BLaER1 treated with 17β-estradiol and CSF1 and Interleukin-3, amounts not matched to agents 10 nM and 100 nM (cell line): Measurements from ENCODE around the gene CADM1.

Source experiments
- H3K27ac ChIP-seq, 11 experiments: shearing (Covaris generic); formaldehyde crosslinking; 2 replicates each; pipeline ENCODE4 v1.8.1; 2022
- H3K27me3 ChIP-seq, 11 experiments: shearing (Covaris generic); formaldehyde crosslinking; 2 replicates each; pipeline ENCODE4 v1.8.1; 2022
- H3K36me3 ChIP-seq, 11 experiments: shearing (Covaris generic); formaldehyde crosslinking; 2 replicates each; pipeline ENCODE4 v1.8.1; 2022
- H3K4me1 ChIP-seq, 10 experiments: shearing (Covaris generic); formaldehyde crosslinking; 2 replicates each; pipeline ENCODE4 v1.8.1; 2022
- H3K4me2 ChIP-seq, 11 experiments: shearing (Covaris generic); formaldehyde crosslinking; 2 replicates each; pipeline ENCODE4 v1.8.1; 2022
- H3K4me3 ChIP-seq, 10 experiments: shearing (Covaris generic); formaldehyde crosslinking; 2 replicates each; pipeline ENCODE4 v1.8.1; 2022
- H3K9ac ChIP-seq, 11 experiments: shearing (Covaris generic); formaldehyde crosslinking; 2 replicates each; pipeline ENCODE4 v1.8.1; 2022
- H3K9me3 ChIP-seq, 11 experiments: shearing (Covaris generic); formaldehyde crosslinking; replicated peaks in 1 of 11; 2 replicates each; pipeline ENCODE4 v1.8.1; 2022
- H4K20me1 ChIP-seq, 11 experiments: shearing (Covaris generic); formaldehyde crosslinking; 2 replicates each; pipeline ENCODE4 v1.8.1; 2022
- Cebpa-rat ChIP-seq, 11 experiments: shearing (Covaris generic); IDR thresholded peaks; 2 replicates each; pipeline ENCODE4 v1.8.1; 2022

CADM1 gene

GRCh38 chr11:115168229-115168671 lies 336.0 kb downstream of the CADM1 start:
- Histone ChIP-seq H3K4me2 (peak overlapping the region; percentile 52 to 77 (median 70)), H3K4me1 (peaks cover 48 to 74% (median 62%) of the 10 kb centered on the region in 10 experiments), H3K9me3 (no peaks in the 10 kb centered on the region; a peak in 1 of 22 replicates), H3K4me3 (no peak overlapping the region), H3K27ac (peak overlapping the region; percentile 60 to 91 (median 75); a peak in 20 of 22 replicates), H4K20me1 (no peaks in the 10 kb centered on the region), H3K27me3 (no peaks in the 10 kb centered on the region), H3K9ac (peak overlapping the region in 8 of 11 experiments; percentile 10 to 78 (median 60); a peak in 11 of 22 replicates), H3K36me3 (no peaks in the 10 kb centered on the region)
- TF ChIP-seq Cebpa-rat (IDR thresholded peaks at IDR 0.05), result no peak; a peak in 2 of 22 replicates

- no peak for TF ChIP-seq Cebpa-rat (IDR thresholded peaks at IDR 0.05)
- no peaks in the 10 kb centered on the region for H3K36me3 ChIP-seq
- no peaks in the 10 kb centered on the region; a peak in 1 of 22 replicates for H3K9me3 ChIP-seq
- H3K4me1 ChIP-seq, result peaks cover 48 to 82% (median 66%) of the 10 kb centered on the region in 10 experiments
- peak overlapping the region; percentile 52 to 77 (median 70) for H3K4me2 ChIP-seq
- H3K27me3 ChIP-seq, result no peaks in the 10 kb centered on the region
- H3K9ac ChIP-seq, result peak overlapping the region in 9 of 11 experiments; percentile 10 to 78 (median 60); a peak in 15 of 22 replicates
- no peaks in the 10 kb centered on the region for H4K20me1 ChIP-seq
- H3K4me3 ChIP-seq, result peak overlapping the region in 1 of 10 experiments; percentile 26; a peak in 1 of 20 replicates
- peak overlapping the region; percentile 60 to 91 (median 75) for H3K27ac ChIP-seq
Measured at GRCh38 chr11:115167456-115167855, 336.8 kb downstream of the CADM1 start.

GRCh38 chr11:115166820-115167219 lies 337.4 kb downstream of the CADM1 start:
- Histone ChIP-seq H3K4me2 (peak overlapping the region; percentile 52 to 77 (median 70)), H3K4me1 (peaks cover 48 to 87% (median 67%) of the 10 kb centered on the region in 10 experiments), H3K9me3 (no peaks in the 10 kb centered on the region; a peak in 1 of 22 replicates), H3K27me3 (no peaks in the 10 kb centered on the region), H3K36me3 (no peaks in the 10 kb centered on the region), H3K9ac (peak overlapping the region in 7 of 11 experiments; percentile 13 to 78 (median 61); a peak in 11 of 22 replicates), H3K27ac (peak overlapping the region in 10 of 11 experiments; percentile 60 to 91 (median 78); a peak in 20 of 22 replicates), H3K4me3 (no peak overlapping the region; a peak in 1 of 20 replicates), H4K20me1 (no peaks in the 10 kb centered on the region)
- TF ChIP-seq Cebpa-rat (IDR thresholded peaks at IDR 0.05), result no peak; a peak in 1 of 22 replicates

GRCh38 chr11:115164774-115165173 lies 339.4 kb downstream of the CADM1 start:
- no peaks in the 10 kb centered on the region for H3K36me3 ChIP-seq
- TF ChIP-seq Cebpa-rat (IDR thresholded peaks at IDR 0.05), result no peak
- H3K4me3 ChIP-seq, result no peak overlapping the region
- no peaks in the 10 kb centered on the region for H4K20me1 ChIP-seq
- no peaks in the 10 kb centered on the region for H3K27me3 ChIP-seq
- no peaks in the 10 kb centered on the region for H3K9me3 ChIP-seq
- H3K4me1 ChIP-seq, result peaks cover 48 to 81% (median 67%) of the 10 kb centered on the region in 10 experiments
- peak overlapping the region in 2 of 11 experiments; percentile 6 to 78; a peak in 5 of 22 replicates for H3K9ac ChIP-seq
- H3K27ac ChIP-seq, result peak overlapping the region in 6 of 11 experiments; percentile 19 to 91 (median 83); a peak in 11 of 22 replicates
- H3K4me2 ChIP-seq, result peak overlapping the region; percentile 28 to 73 (median 60)

GRCh38 chr11:115162919-115163318 lies 341.3 kb downstream of the CADM1 start:
- Histone ChIP-seq H3K9me3 (no peaks in the 10 kb centered on the region), H3K4me3 (no peak overlapping the region), H3K4me2 (peak overlapping the region in 6 of 11 experiments; percentile 43 to 72 (median 54); a peak in 9 of 22 replicates), H3K27me3 (no peaks in the 10 kb centered on the region), H4K20me1 (no peaks in the 10 kb centered on the region), H3K27ac (peak overlapping the region in 1 of 11 experiments; percentile 91; a peak in 1 of 22 replicates), H3K9ac (no peak overlapping the region), H3K36me3 (no peaks in the 10 kb centered on the region), H3K4me1 (peaks cover 31 to 74% (median 57%) of the 10 kb centered on the region in 10 experiments)
- no peak for TF ChIP-seq Cebpa-rat (IDR thresholded peaks at IDR 0.05)

GRCh38 chr11:115161876-115162275 lies 342.3 kb downstream of the CADM1 start:
- Histone ChIP-seq H3K27ac (no peak overlapping the region), H3K4me1 (peaks cover 21 to 63% (median 46%) of the 10 kb centered on the region in 10 experiments), H3K36me3 (no peaks in the 10 kb centered on the region), H4K20me1 (no peaks in the 10 kb centered on the region), H3K4me2 (peak overlapping the region in 2 of 11 experiments; percentile 11 to 72; a peak in 2 of 22 replicates), H3K9ac (no peak overlapping the region), H3K27me3 (no peaks in the 10 kb centered on the region), H3K4me3 (no peak overlapping the region), H3K9me3 (no peaks in the 10 kb centered on the region)
- no peak for TF ChIP-seq Cebpa-rat (IDR thresholded peaks at IDR 0.05)

- H4K20me1 ChIP-seq, result no peaks in the 10 kb centered on the region
- peaks cover 6 to 58% (median 35%) of the 10 kb centered on the region in 10 experiments; a peak in 16 of 20 replicates for H3K4me1 ChIP-seq
- TF ChIP-seq Cebpa-rat (IDR thresholded peaks at IDR 0.05), result no peak
- H3K9ac ChIP-seq, result no peak overlapping the region
- peaks cover 0 to 2% (median 0%) of the 10 kb centered on the region in 11 experiments; a peak in 3 of 22 replicates for H3K9me3 ChIP-seq
- no peaks in the 10 kb centered on the region for H3K27me3 ChIP-seq
- 0 out of 22 replicates have a peak overlapping the region, but pooled peaks of 1 of the 11 experiments have one; percentile 11 for H3K27ac ChIP-seq
- peak overlapping the region in 6 of 11 experiments; percentile 14 to 43 (median 34); a peak in 10 of 22 replicates for H3K4me2 ChIP-seq
- no peaks in the 10 kb centered on the region for H3K36me3 ChIP-seq
- H3K4me3 ChIP-seq, result no peak overlapping the region
Measured at GRCh38 chr11:115159207-115159606, 345.0 kb downstream of the CADM1 start.

- H3K27me3 ChIP-seq, result no peaks in the 10 kb centered on the region
- H3K27ac ChIP-seq, result no peak overlapping the region
- H3K9ac ChIP-seq, result no peak overlapping the region
- no peak overlapping the region for H3K4me2 ChIP-seq
- H3K36me3 ChIP-seq, result no peaks in the 10 kb centered on the region
- H3K9me3 ChIP-seq, result peaks cover 0 to 6% (median 0%) of the 10 kb centered on the region in 11 experiments; a peak in 4 of 22 replicates
- TF ChIP-seq Cebpa-rat (IDR thresholded peaks at IDR 0.05), result no peak
- H3K4me3 ChIP-seq, result no peak overlapping the region
- H3K4me1 ChIP-seq, result peaks cover 0 to 49% (median 27%) of the 10 kb centered on the region in 10 experiments; a peak in 18 of 20 replicates
- H4K20me1 ChIP-seq, result no peaks in the 10 kb centered on the region
Measured at GRCh38 chr11:115158053-115158452, 346.2 kb downstream of the CADM1 start.

- Histone ChIP-seq H4K20me1 (no peaks in the 10 kb centered on the region), H3K9ac (no peak overlapping the region), H3K36me3 (no peaks in the 10 kb centered on the region), H3K4me1 (peaks cover 0 to 43% (median 25%) of the 10 kb centered on the region in 10 experiments; a peak in 18 of 20 replicates), H3K4me3 (no peak overlapping the region), H3K27me3 (no peaks in the 10 kb centered on the region), H3K4me2 (no peak overlapping the region), H3K27ac (no peak overlapping the region), H3K9me3 (peaks cover 0 to 6% (median 0%) of the 10 kb centered on the region in 11 experiments; a peak in 4 of 22 replicates)
- no peak for TF ChIP-seq Cebpa-rat (IDR thresholded peaks at IDR 0.05)
Measured at GRCh38 chr11:115157247-115157646, 347.0 kb downstream of the CADM1 start.
